ENCODE results near the gene UBR3. TPM values are rescaled to one million over a fixed set of nuclear protein-coding genes. Genes with fewer than 3 reads are reported as not detected.

UBR3 gene
- total and polyA plus RNA-seq, 2 experiments from 2014 or later: 10.7 to 28.0 TPM

GRCh38 chr2:170031288-170031687 lies 204.0 kb downstream of the UBR3 start:
- Mint-ChIP-seq H3K36me3 (ENCODE audit: low read depth) (peaks cover 25% of the 10 kb centered on the region), H3K4me3 (no peak overlapping the region), H3K27ac (no peak overlapping the region), H3K27me3 (ENCODE audit: insufficient read depth, low read depth, poor library complexity) (no peaks in the 10 kb centered on the region), H3K9me3 (peaks cover 13% of the 10 kb centered on the region), H3K4me1 (peaks cover 14% of the 10 kb centered on the region)
- Histone ChIP-seq H2AFZ (no peak overlapping the region), H3K36me3 (ENCODE audit: insufficient read depth) (no peaks in the 10 kb centered on the region), H3K4me3 (no peak overlapping the region), H3K79me2 (replicated peaks; ENCODE audit: insufficient read depth) (no peaks in the 10 kb centered on the region), H3K9me2 (ENCODE audit: insufficient read depth) (no peaks in the 10 kb centered on the region), H3K27me3 (ENCODE audit: insufficient read depth) (no peaks in the 10 kb centered on the region), H3K27ac (ENCODE audit: low read depth) (no peak overlapping the region), H4K20me1 (replicated peaks; ENCODE audit: insufficient read depth) (no peaks in the 10 kb centered on the region), H3K4me2 (no peak overlapping the region), H3K4me1 (ENCODE audit: insufficient read depth) (peaks cover 30% of the 10 kb centered on the region; the same call in 1 of the 2 replicates), H3F3A (replicated peaks; ENCODE audit: low read depth) (no peaks in the 10 kb centered on the region)
- TF ChIP-seq, protein P1, sequence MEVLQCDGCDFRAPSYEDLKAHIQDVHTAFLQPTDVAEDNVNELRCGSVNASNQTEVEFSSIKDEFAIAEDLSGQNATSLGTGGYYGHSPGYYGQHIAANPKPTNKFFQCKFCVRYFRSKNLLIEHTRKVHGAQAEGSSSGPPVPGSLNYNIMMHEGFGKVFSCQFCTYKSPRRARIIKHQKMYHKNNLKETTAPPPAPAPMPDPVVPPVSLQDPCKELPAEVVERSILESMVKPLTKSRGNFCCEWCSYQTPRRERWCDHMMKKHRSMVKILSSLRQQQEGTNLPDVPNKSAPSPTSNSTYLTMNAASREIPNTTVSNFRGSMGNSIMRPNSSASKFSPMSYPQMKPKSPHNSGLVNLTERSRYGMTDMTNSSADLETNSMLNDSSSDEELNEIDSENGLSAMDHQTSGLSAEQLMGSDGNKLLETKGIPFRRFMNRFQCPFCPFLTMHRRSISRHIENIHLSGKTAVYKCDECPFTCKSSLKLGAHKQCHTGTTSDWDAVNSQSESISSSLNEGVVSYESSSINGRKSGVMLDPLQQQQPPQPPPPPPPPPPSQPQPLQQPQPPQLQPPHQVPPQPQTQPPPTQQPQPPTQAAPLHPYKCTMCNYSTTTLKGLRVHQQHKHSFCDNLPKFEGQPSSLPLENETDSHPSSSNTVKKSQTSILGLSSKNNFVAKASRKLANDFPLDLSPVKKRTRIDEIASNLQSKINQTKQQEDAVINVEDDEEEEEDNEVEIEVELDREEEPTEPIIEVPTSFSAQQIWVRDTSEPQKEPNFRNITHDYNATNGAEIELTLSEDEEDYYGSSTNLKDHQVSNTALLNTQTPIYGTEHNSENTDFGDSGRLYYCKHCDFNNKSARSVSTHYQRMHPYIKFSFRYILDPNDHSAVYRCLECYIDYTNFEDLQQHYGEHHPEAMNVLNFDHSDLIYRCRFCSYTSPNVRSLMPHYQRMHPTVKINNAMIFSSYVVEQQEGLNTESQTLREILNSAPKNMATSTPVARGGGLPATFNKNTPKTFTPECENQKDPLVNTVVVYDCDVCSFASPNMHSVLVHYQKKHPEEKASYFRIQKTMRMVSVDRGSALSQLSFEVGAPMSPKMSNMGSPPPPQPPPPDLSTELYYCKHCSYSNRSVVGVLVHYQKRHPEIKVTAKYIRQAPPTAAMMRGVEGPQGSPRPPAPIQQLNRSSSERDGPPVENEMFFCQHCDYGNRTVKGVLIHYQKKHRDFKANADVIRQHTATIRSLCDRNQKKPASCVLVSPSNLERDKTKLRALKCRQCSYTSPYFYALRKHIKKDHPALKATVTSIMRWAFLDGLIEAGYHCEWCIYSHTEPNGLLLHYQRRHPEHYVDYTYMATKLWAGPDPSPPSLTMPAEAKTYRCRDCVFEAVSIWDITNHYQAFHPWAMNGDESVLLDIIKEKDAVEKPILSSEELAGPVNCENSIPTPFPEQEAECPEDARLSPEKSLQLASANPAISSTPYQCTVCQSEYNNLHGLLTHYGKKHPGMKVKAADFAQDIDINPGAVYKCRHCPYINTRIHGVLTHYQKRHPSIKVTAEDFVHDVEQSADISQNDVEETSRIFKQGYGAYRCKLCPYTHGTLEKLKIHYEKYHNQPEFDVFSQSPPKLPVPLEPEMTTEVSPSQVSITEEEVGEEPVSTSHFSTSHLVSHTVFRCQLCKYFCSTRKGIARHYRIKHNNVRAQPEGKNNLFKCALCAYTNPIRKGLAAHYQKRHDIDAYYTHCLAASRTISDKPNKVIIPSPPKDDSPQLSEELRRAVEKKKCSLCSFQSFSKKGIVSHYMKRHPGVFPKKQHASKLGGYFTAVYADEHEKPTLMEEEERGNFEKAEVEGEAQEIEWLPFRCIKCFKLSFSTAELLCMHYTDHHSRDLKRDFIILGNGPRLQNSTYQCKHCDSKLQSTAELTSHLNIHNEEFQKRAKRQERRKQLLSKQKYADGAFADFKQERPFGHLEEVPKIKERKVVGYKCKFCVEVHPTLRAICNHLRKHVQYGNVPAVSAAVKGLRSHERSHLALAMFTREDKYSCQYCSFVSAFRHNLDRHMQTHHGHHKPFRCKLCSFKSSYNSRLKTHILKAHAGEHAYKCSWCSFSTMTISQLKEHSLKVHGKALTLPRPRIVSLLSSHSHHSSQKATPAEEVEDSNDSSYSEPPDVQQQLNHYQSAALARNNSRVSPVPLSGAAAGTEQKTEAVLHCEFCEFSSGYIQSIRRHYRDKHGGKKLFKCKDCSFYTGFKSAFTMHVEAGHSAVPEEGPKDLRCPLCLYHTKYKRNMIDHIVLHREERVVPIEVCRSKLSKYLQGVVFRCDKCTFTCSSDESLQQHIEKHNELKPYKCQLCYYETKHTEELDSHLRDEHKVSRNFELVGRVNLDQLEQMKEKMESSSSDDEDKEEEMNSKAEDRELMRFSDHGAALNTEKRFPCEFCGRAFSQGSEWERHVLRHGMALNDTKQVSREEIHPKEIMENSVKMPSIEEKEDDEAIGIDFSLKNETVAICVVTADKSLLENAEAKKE (CRISPR knock-in tag; IDR thresholded peaks at IDR 0.05): no peak
- no peak for TF ChIP-seq JUNB (IDR thresholded peaks at IDR 0.05; ENCODE audit: unreplicated experiment)
- TF ChIP-seq ZNF331 (CRISPR knock-in tag; IDR thresholded peaks at IDR 0.05; ENCODE audit: low read depth): no peak
- no peak for TF ChIP-seq STAT1 (IDR thresholded peaks at IDR 0.05; ENCODE audit: unreplicated experiment)
- TF ChIP-seq EZH2 (IDR thresholded peaks at IDR 0.05; ENCODE audit: low read depth, unreplicated experiment): no peak
- no peak for TF ChIP-seq CREB1 (CRISPR knock-in tag; IDR thresholded peaks at IDR 0.05; ENCODE audit: low read depth)
- TF ChIP-seq ETS1 (IDR thresholded peaks at IDR 0.05): no peak
- TF ChIP-seq ZNF114 (CRISPR knock-in tag; IDR thresholded peaks at IDR 0.05): no peak
- TF ChIP-seq POLR2AphosphoS5 (IDR thresholded peaks at IDR 0.05; ENCODE audit: low read depth): no peak
- TF ChIP-seq NANOG (IDR thresholded peaks at IDR 0.05; ENCODE audit: borderline replicate concordance): no peak
- TF ChIP-seq, protein P2, sequence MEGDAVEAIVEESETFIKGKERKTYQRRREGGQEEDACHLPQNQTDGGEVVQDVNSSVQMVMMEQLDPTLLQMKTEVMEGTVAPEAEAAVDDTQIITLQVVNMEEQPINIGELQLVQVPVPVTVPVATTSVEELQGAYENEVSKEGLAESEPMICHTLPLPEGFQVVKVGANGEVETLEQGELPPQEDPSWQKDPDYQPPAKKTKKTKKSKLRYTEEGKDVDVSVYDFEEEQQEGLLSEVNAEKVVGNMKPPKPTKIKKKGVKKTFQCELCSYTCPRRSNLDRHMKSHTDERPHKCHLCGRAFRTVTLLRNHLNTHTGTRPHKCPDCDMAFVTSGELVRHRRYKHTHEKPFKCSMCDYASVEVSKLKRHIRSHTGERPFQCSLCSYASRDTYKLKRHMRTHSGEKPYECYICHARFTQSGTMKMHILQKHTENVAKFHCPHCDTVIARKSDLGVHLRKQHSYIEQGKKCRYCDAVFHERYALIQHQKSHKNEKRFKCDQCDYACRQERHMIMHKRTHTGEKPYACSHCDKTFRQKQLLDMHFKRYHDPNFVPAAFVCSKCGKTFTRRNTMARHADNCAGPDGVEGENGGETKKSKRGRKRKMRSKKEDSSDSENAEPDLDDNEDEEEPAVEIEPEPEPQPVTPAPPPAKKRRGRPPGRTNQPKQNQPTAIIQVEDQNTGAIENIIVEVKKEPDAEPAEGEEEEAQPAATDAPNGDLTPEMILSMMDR (conservative IDR thresholded peaks at IDR 0.05; ENCODE audit: low read depth in 2 of 2): no peak
- TF ChIP-seq, protein P3, sequence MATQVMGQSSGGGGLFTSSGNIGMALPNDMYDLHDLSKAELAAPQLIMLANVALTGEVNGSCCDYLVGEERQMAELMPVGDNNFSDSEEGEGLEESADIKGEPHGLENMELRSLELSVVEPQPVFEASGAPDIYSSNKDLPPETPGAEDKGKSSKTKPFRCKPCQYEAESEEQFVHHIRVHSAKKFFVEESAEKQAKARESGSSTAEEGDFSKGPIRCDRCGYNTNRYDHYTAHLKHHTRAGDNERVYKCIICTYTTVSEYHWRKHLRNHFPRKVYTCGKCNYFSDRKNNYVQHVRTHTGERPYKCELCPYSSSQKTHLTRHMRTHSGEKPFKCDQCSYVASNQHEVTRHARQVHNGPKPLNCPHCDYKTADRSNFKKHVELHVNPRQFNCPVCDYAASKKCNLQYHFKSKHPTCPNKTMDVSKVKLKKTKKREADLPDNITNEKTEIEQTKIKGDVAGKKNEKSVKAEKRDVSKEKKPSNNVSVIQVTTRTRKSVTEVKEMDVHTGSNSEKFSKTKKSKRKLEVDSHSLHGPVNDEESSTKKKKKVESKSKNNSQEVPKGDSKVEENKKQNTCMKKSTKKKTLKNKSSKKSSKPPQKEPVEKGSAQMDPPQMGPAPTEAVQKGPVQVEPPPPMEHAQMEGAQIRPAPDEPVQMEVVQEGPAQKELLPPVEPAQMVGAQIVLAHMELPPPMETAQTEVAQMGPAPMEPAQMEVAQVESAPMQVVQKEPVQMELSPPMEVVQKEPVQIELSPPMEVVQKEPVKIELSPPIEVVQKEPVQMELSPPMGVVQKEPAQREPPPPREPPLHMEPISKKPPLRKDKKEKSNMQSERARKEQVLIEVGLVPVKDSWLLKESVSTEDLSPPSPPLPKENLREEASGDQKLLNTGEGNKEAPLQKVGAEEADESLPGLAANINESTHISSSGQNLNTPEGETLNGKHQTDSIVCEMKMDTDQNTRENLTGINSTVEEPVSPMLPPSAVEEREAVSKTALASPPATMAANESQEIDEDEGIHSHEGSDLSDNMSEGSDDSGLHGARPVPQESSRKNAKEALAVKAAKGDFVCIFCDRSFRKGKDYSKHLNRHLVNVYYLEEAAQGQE (IDR thresholded peaks at IDR 0.05; ENCODE audit: unreplicated experiment): no peak
- no peak for TF ChIP-seq EZH2phosphoT487 (IDR thresholded peaks at IDR 0.05; ENCODE audit: unreplicated experiment)
- DNase-seq (ENCODE audit: low spot score) (no peak), ATAC-seq (no peak)

Data from GM23338 (cell line).